ENCODE measurements around the gene RNF31.

GRCh38 chr14:24115422-24116127 lies 31.7 kb upstream of the RNF31 start:
- TF ChIP-seq, protein P1, sequence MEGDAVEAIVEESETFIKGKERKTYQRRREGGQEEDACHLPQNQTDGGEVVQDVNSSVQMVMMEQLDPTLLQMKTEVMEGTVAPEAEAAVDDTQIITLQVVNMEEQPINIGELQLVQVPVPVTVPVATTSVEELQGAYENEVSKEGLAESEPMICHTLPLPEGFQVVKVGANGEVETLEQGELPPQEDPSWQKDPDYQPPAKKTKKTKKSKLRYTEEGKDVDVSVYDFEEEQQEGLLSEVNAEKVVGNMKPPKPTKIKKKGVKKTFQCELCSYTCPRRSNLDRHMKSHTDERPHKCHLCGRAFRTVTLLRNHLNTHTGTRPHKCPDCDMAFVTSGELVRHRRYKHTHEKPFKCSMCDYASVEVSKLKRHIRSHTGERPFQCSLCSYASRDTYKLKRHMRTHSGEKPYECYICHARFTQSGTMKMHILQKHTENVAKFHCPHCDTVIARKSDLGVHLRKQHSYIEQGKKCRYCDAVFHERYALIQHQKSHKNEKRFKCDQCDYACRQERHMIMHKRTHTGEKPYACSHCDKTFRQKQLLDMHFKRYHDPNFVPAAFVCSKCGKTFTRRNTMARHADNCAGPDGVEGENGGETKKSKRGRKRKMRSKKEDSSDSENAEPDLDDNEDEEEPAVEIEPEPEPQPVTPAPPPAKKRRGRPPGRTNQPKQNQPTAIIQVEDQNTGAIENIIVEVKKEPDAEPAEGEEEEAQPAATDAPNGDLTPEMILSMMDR (conservative IDR thresholded peaks at IDR 0.05; ENCODE audit: low read depth, low read length), result no peak
- TF ChIP-seq EZH2 (IDR thresholded peaks at IDR 0.05; ENCODE audit: low read length, unreplicated experiment), result no peak
